Medulla oblongata (tissue), 1 donor: ENCODE data around the gene ADGRA3.
A peak's percentile ranks its signal among the peaks of the same experiment; 100 is the strongest.
"Not testable (repeated sequence)": the region's sequence is repeated elsewhere in the genome, so short reads cannot be mapped to it uniquely, and the experiment has no call there.

Experiments used
- DNase-seq: peaks from one replicate; pipeline ENCODE4 v3.0.0-alpha.2; 2015; ENCODE audit errors: extremely low spot score

ADGRA3 gene

DNA sequence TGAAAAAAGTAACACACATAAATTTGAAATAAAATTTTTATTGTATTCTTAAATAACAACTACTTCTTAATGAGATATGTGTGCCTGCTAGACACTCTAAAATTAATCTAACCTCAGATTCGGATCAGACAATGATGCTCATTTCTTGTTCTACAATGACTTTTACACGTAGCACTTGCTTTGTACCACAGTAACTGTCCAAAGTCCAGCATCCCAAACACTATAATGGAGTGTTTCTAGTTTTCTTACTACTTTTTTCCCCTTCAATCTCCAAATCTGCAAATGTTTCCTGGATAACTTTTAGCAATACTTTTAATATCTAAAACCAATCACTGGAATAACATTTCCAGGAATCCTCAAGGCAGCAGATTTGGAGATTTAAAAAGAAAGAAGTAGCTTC is 75.9 kb downstream of the ADGRA3 start:
- no peak for DNase-seq

GRCh38 chr4:22435652-22436051 is 80.2 kb downstream of the ADGRA3 start:
- DNase-seq, result no peak

DNA sequence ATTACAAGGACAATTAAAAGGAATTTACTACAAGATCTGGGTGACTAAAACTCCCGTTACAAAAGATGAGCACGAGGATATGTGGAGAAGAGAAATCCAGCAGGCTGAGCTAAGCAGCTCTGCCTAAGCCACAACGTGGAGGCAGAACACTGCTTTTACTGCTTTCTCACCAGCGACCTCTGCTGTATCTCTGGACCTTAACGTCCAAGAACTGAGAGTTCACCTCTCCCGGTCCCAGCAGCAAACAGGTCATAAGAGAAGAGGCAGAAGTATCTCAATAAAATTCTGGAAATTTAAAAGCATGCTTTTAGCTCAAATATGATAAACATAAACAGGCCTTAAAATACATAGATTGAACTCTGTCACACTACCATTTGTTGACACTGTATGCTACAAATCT is 81.0 kb downstream of the ADGRA3 start:
- peak; percentile 65 for DNase-seq

DNA sequence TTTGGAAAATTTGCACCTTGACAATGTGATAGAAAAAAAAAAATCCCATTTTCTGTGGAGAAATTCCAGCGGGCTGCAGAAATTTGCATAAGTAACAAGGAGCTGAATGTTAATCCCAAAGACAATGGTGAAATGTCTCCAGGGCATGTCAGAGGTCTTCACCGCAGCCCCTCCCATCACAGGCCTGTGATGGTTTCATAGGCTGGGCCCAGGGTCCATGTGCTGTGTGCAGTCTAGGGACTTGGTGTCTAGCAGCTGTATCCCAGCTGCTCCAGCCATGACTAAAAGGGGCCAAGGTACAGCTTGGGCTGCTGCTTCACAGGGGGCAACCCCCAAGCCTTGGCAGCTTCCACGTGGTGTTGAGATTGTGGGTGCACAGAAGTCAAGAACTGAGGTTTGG is 85.2 kb downstream of the ADGRA3 start:
- no peak for DNase-seq

DNA sequence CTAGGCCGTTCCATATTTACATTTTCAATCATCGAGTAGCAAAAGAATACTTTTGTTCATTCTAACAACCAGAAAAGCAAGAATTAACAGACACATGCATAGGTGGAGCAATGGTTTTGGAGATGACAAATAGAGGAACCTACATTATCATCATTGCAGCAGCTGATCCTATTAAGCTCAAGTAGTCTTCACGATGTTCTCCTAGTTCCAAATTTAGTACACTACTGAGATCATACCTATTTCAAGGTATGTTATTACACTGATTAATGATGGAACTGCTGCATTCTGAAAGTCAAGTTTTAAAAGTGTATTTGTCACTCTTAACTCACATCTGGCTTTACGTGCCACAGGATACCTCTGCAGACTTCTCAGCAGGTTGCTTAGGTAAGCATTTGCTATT is 87.4 kb downstream of the ADGRA3 start:
- DNase-seq, result no peak

DNA sequence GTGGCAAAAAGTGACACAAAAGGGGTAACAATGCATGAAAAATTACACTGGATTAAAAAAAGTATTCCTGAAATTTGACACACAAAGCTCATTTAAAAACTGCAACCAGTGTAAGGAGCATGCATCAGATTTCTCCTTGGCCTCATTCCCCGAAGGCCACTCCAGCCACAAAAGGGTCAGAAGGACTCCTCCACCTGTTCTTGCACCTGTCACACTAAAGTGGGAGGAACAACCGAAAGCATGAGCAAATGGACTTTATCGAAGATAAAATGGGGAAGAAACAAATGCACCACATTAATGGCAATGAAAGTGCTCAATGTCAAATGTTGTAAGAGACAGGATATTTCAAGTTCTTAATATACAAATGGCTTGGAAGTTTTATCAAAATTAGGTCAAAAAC is 88.2 kb downstream of the ADGRA3 start:
- no peak for DNase-seq

- DNase-seq, result no peak
Observed at GRCh38 chr4:22420291-22420690, 95.6 kb downstream of the ADGRA3 start.

GRCh38 chr4:22417408-22417807 is 98.5 kb downstream of the ADGRA3 start:
- DNase-seq, result no peak

- DNase-seq, result no peak
Observed at GRCh38 chr4:22416403-22416802, 99.5 kb downstream of the ADGRA3 start.

GRCh38 chr4:22414833-22415232 is 101.0 kb downstream of the ADGRA3 start:
- DNase-seq, result no peak

- DNase-seq, result no peak
Observed at GRCh38 chr4:22413471-22413870, 102.4 kb downstream of the ADGRA3 start.

DNA sequence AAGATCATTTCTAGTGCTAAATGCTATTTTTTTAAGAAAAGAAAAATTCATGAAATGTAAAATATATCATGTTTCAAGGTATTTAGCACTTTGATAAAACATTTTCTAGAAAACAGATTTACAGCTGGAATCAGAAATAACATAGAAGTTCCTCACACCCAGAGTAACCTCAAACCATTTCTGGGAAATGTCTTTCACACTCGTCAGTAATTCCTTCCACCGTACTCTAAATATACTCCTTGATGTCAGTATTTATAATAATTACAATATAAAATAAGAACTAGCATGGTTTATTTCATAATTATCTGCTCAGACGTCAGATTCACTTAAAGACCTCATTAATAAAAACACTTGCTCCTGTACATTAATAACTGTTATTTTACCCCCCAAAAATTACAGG is 103.9 kb downstream of the ADGRA3 start:
- DNase-seq, result no peak

DNA sequence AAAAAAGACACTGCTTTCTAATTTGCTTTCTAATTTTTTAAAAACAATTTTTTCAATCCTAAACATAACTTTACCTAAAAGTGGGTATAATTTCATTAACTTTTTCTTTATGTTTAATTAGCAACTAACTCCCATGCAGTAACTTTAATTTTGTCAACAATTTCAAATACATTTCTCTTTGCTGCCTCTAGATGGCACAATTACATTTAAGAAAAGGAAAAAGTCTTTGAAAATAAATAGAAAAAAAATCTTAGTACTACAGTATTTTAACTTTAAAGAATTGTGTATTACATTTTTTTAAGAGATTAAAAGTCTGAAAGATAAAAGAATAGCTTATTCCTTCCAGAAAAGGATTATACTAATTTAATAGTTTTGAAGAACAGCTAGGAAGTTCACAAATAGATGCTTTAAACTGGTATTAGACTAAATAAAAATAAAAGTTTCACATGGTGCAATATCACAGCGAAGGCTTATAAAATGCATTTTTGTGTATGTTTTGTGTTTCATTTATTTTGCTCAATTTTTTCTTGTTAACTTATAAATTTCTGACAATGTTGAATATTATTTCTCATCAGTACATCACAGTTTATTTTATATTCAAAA is 105.1 kb downstream of the ADGRA3 start:
- DNase-seq, result peak; percentile 28

DNA sequence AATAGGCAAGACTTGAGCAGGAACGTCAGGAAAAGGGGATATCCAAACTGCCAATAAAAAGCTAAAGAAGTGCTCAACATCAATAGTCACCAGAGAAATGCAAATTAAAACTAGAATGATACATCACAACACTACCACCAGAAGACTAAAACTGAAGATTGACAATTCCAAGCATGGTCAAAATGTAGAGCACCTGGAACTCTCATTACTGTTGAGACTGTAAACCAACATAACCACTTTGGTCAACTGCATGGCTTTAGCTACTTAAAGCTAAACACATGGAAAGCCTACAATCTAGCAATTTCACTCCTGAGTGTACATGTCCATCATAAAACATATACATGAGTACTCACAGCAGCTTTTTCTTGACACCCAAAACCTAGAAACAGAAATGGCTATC is 107.4 kb downstream of the ADGRA3 start:
- DNase-seq, result no peak

GRCh38 chr4:22407361-22407760 is 108.5 kb downstream of the ADGRA3 start:
- DNase-seq, result no peak

GRCh38 chr4:22398671-22399070 is 117.2 kb downstream of the ADGRA3 start:
- DNase-seq, result no peak

DNA sequence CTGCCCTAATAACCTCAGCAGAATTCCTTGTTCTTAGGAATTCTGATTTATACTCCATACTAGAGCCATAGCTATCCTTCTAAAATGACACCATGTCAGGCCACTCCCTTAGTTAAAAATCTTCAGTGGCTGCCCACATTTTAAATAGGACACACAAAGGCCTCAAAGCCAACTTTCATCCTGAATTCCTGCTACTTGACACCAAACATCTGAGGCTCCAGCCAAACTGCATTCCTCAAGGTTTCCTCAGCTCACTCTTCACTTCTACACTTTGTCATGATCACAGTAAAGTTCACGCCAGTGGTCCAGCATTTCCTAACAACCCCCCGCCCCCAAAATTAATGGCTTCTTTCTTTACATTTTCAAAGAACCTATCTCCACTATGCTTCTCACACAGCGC is 124.3 kb downstream of the ADGRA3 start:
- no peak for DNase-seq

GRCh38 chr4:22389240-22389870 is 126.5 kb downstream of the ADGRA3 start:
- peak; percentile 67 for DNase-seq

DNA sequence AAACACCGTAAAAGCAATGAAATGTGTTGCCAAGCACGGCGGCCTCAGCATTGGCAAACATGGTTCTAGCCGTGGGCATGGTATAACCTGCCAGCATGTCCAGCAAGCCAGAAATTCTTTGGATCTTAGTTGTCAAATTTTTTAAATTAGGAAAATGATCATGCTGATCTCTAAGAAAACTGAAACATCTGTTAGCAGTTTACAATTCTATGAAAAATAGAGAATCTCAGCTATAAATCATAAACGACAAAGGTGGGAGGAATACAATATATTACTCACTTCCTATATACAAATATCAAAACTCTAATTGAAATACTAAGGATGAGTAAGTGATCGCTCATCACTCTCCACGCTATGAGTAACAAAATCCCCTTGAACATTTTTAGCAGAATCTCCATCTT is 130.3 kb downstream of the ADGRA3 start:
- no peak for DNase-seq

DNA sequence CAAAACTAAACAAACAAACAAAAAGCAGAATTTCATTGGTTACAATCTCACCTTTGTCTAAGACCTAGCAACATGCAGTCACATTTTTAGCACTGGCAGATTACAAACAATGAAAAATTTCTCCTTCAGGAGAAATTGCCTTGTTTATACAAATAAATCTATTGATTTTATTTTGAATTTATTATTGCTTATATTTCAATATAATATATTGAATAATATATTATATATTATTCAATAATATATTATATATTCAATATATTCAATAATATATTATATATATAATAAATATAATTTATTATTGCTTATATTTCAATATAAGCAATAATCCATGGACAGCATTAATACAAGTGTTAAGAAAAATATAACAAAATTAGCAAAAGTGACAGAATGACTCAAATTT is 131.7 kb downstream of the ADGRA3 start:
- DNase-seq, result no peak

DNA sequence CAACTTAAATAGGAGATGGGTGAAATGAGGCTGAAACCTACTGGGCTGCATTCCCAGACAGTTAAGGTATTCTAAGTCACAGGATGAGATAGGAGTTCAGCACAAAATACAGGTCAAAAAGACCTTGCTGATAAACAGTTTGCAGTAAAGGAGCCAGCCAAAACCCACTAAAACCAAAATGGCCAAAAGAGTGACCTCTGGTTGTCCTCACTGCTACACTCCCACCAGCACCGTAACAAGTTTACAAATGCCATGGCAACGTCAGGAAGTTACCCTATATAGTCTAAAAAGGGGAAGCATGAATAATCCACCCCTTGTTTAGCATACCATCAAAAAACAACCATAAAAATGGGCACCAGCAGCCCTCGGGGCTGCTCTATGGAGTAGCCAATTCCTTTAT is 133.7 kb downstream of the ADGRA3 start:
- DNase-seq, result not testable (repeated sequence)

DNA sequence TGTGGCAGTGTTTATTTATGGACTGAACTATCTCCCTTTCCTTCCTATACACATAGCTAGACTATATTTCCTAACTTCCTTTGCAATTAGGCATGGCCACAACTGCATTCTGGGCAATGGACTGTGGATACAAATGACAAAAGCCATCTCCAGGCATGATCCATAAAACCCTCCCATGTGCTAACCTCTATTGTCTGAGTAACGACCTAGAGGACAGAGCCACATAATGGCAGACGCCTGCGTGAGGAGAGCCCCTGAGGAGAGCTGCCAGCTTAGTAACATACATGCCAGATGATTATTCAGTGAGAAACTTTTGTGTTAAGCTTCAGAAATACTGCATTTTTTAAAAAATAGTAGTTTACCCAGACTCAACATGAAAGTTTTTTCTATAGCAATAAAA is 142.9 kb downstream of the ADGRA3 start:
- DNase-seq, result no peak

- DNase-seq, result no peak
Observed at GRCh38 chr4:22369901-22370562, 145.8 kb downstream of the ADGRA3 start.
